ENCODE data around the gene PODN. TPM values are rescaled to one million over a fixed set of nuclear protein-coding genes. Genes with fewer than 3 reads are reported as not detected.
A peak's percentile ranks its signal among the peaks of the same experiment; 100 is the strongest.

PODN gene
- total and polyA plus RNA-seq, 2 of the 4 experiments (the other 2 are of a cell fraction), result 0.54 to 6.2 TPM

DNA sequence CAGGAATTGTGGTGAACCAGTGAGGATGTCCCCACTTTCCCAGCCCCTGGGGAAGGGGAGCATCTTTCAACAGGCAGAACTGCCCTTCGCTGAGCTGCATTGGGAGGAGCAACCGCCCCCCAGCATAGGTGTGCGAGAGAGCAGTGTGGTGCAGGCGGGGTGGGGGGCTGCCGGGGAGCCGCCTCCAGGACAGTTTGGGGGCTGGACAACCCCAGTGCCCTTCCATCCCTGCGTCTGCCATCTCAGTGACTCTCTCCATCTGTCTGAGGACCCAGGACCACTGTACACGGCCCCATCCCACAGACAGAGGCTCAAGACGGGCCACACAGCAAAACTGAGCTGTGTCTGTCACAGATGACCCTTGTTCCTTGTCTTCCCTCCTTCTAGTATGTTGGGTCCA lies 14.2 kb downstream of the PODN start:
- no peak overlapping the region for H2AFZ ChIP-seq (replicated peaks; ENCODE audit: low read length, poor library complexity)
- H3K9me1 ChIP-seq (ENCODE audit: insufficient read depth, low read length), result no peaks in the 10 kb centered on the region
- H4K5ac ChIP-seq (ENCODE audit: low read depth, low read length), result no peak overlapping the region
- H3K36me3 ChIP-seq (ENCODE audit: control insufficient read depth, insufficient read depth, low read length), result peaks cover 18% of the 10 kb centered on the region; the same call in 1 of the 2 replicates
- no peak overlapping the region for H3K23ac ChIP-seq (ENCODE audit: low read depth, low read length)
- H4K20me1 ChIP-seq (ENCODE audit: insufficient read depth, low read length), result no peaks in the 10 kb centered on the region
- H4K8ac ChIP-seq (ENCODE audit: low read depth in 2 of 2, low read length in 2 of 2), result no peak overlapping the region
- ATAC-seq (ENCODE audit: low read depth) (no peak), DNase-seq (no peak)
- no peak overlapping the region; the same call in 1 of the 2 replicates for H3K4ac ChIP-seq (ENCODE audit: low read depth, low read length)
- no peaks in the 10 kb centered on the region for H3K79me1 ChIP-seq (ENCODE audit: low read depth in 1 of 2, low read length in 2 of 2)
- H2BK15ac ChIP-seq (ENCODE audit: low read depth, low read length), result no peak overlapping the region
- H3K14ac ChIP-seq (replicated peaks; ENCODE audit: low read depth, low read length), result no peak overlapping the region
- no peak overlapping the region for H3K27ac ChIP-seq (ENCODE audit: insufficient read depth, low read length)
- no peak overlapping the region for H3K4me2 ChIP-seq (ENCODE audit: low read depth, low read length)
- BruUV-seq (replicated peaks), result no TSS peak
- H3K18ac ChIP-seq (ENCODE audit: low read depth, low read length), result no peak overlapping the region
- H3K56ac ChIP-seq (ENCODE audit: extremely low read depth, insufficient read depth, low read length), result no peak overlapping the region
- no peak overlapping the region for H2AK9ac ChIP-seq (replicated peaks; ENCODE audit: low read depth, low read length, poor library complexity)
- H3K9ac ChIP-seq (ENCODE audit: low read depth, low read length), result no peak overlapping the region
- H3K9me3 ChIP-seq (ENCODE audit: control insufficient read depth, insufficient read depth, low read length), result no peaks in the 10 kb centered on the region
- H3K27me3 ChIP-seq (ENCODE audit: control insufficient read depth, insufficient read depth, low read length), result no peaks in the 10 kb centered on the region
- H3K4me1 ChIP-seq (ENCODE audit: control insufficient read depth, insufficient read depth, low read length), result peaks cover 2% of the 10 kb centered on the region; the same call in 1 of the 2 replicates
- TF ChIP-seq FOS (IDR thresholded peaks at IDR 0.05; ENCODE audit: low read depth, low read length) (no peak), MXI1 (IDR thresholded peaks at IDR 0.05; ENCODE audit: borderline replicate concordance, low read depth, low read length) (no peak), MAZ (IDR thresholded peaks at IDR 0.05; ENCODE audit: borderline replicate concordance, low read depth, low read length) (no peak), CEBPB (IDR thresholded peaks at IDR 0.05; ENCODE audit: low read depth, low read length) (no peak), RFX5 (IDR thresholded peaks at IDR 0.05; ENCODE audit: low read depth, low read length) (no peak), MAFK (IDR thresholded peaks at IDR 0.05; ENCODE audit: low read depth, low read length) (no peak), BHLHE40 (IDR thresholded peaks at IDR 0.05; ENCODE audit: low read depth, low read length) (no peak), POLR2A (IDR thresholded peaks at IDR 0.05; ENCODE audit: low read depth, low read length) (no peak)
- TF ChIP-seq, protein P1, sequence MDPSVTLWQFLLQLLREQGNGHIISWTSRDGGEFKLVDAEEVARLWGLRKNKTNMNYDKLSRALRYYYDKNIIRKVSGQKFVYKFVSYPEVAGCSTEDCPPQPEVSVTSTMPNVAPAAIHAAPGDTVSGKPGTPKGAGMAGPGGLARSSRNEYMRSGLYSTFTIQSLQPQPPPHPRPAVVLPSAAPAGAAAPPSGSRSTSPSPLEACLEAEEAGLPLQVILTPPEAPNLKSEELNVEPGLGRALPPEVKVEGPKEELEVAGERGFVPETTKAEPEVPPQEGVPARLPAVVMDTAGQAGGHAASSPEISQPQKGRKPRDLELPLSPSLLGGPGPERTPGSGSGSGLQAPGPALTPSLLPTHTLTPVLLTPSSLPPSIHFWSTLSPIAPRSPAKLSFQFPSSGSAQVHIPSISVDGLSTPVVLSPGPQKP (IDR thresholded peaks at IDR 0.05; ENCODE audit: borderline replicate concordance, low read depth, low read length), result no peak
- TF ChIP-seq, protein P2, sequence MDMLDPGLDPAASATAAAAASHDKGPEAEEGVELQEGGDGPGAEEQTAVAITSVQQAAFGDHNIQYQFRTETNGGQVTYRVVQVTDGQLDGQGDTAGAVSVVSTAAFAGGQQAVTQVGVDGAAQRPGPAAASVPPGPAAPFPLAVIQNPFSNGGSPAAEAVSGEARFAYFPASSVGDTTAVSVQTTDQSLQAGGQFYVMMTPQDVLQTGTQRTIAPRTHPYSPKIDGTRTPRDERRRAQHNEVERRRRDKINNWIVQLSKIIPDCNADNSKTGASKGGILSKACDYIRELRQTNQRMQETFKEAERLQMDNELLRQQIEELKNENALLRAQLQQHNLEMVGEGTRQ (IDR thresholded peaks at IDR 0.05; ENCODE audit: low read depth, low read length), result no peak
- ChIA-PET CTCF (no interaction called here), POLR2A (ENCODE audit: unreplicated experiment) (no interaction called here)
- in situ Hi-C loops (cut with MboI; ENCODE audit: low sequenced_read_pairs) (no loop called here), intact Hi-C loops (cut with micrococcal nuclease) (no loop called here), dilution Hi-C loops (cut with HindIII; ENCODE audit: low sequenced_read_pairs, unreplicated experiment) (no loop called here)
- WGBS, 2 experiments (ENCODE audit: extremely low coverage in 2 of 2, insufficient read length in 1 of 2), result 100% methylated on average over 1 of the region's 9 CpGs; no CpG with 5 or more reads in 1 of the 2 experiments
- H2BK5ac ChIP-seq (ENCODE audit: low read depth, low read length, poor library complexity, severe bottlenecking), result no peak overlapping the region
- no peak overlapping the region for H3K4me3 ChIP-seq (ENCODE audit: insufficient read depth, low read depth, low read length)
- 0 out of 2 replicates have a peak overlapping the region, but pooled peaks have one; percentile 35 for H2AK5ac ChIP-seq (ENCODE audit: low read depth, low read length)
- H2BK20ac ChIP-seq (ENCODE audit: low read depth, low read length), result no peak overlapping the region
- H4K91ac ChIP-seq (ENCODE audit: insufficient read depth, low read depth, low read length), result no peak overlapping the region
- H2BK120ac ChIP-seq (ENCODE audit: low read depth, low read length), result no peak overlapping the region
